Lower lobe of right lung (tissue), 2 donors: ENCODE data around the gene CDKAL1. TPM values are rescaled to one million over a fixed set of nuclear protein-coding genes. Genes with fewer than 3 reads are reported as not detected.
"Not testable (repeated sequence)": the region's sequence is repeated elsewhere in the genome, so short reads cannot be mapped to it uniquely, and the experiment has no call there.

Source experiments
- ATAC-seq, 2 donors: fragments of 200-7000 bp; cut with Tn5 transposase; one replicate each; pipeline ENCODE4 v1.9.1; 2020 to 2022; ENCODE audit warnings: mild to moderate bottlenecking in 2 of 2, moderate library complexity in 2 of 2
- DNase-seq: peaks from one replicate; pipeline ENCODE4 v3.0.0-alpha.2; 2020
- H3K27ac ChIP-seq: fragments of 200-600 bp; one replicate; pipeline ENCODE4 v1.8.0; 2022
- H3K27me3 ChIP-seq: fragments of 200-600 bp; one replicate; pipeline ENCODE4 v1.8.0; 2022; ENCODE audit warnings: low read depth
- H3K36me3 ChIP-seq: fragments of 200-600 bp; one replicate; pipeline ENCODE4 v1.8.0; 2022; ENCODE audit warnings: mild to moderate bottlenecking
- H3K4me1 ChIP-seq: fragments of 200-600 bp; one replicate; pipeline ENCODE4 v1.8.0; 2022
- H3K4me3 ChIP-seq: fragments of 200-600 bp; one replicate; pipeline ENCODE4 v1.8.0; 2022; ENCODE audit warnings: mild to moderate bottlenecking
- H3K9me3 ChIP-seq: fragments of 200-600 bp; one replicate; pipeline ENCODE4 v1.8.0; 2022
- CTCF ChIP-seq: fragments of 200-600 bp; IDR thresholded peaks from one replicate; pipeline ENCODE4 v1.8.0; 2022; ENCODE audit warnings: antibody characterized with exemption, mild to moderate bottlenecking
- intact Hi-C: fragments of 100-400 bp; cut with DNase I; formaldehyde crosslinking; loops from one replicate; pipeline ENCODE4 v1.11.0; 2022
- total RNA-seq: library from RNA; stranded (reverse); fragmentation: NEBNext Ultra II Directional; extraction: Animal tissue kit (Norgen Biotek cat#: 25700); gene quantifications from one replicate; pipeline ENCODE4 v1.2.1, GENCODE V29; 2021
- donor health status: DM: no; HTN: yes; CAD: no; lungs with severe emphysema.

CDKAL1 gene
- total RNA-seq, 1 donor from 2014 or later: 16.0 TPM

- no peaks in the 10 kb centered on the region for H3K36me3 ChIP-seq
- no peak for ATAC-seq
- H3K4me3 ChIP-seq: no peak overlapping the region
- no peak for TF ChIP-seq CTCF
- DNase-seq: no peak
- H3K27ac ChIP-seq: no peak overlapping the region
- H3K9me3 ChIP-seq: no peaks in the 10 kb centered on the region
- no peaks in the 10 kb centered on the region for H3K4me1 ChIP-seq
- intact Hi-C loops: no loop called here
- no peaks in the 10 kb centered on the region for H3K27me3 ChIP-seq
Measured at GRCh38 chr6:20755631-20756030, 221.4 kb downstream of the CDKAL1 start.

- intact Hi-C loops, H3K4me1 ChIP-seq, ATAC-seq, H3K27me3 ChIP-seq, DNase-seq, H3K4me3 ChIP-seq, H3K9me3 ChIP-seq, H3K27ac ChIP-seq, H3K36me3 ChIP-seq: not testable (repeated sequence)
Measured at GRCh38 chr6:20756584-20757147, 222.4 kb downstream of the CDKAL1 start.

- TF ChIP-seq CTCF: no peak
- intact Hi-C loops: no loop called here
- Histone ChIP-seq H3K4me1 (no peaks in the 10 kb centered on the region), H3K4me3 (no peak overlapping the region), H3K36me3 (no peaks in the 10 kb centered on the region), H3K9me3 (no peaks in the 10 kb centered on the region), H3K27ac (no peak overlapping the region), H3K27me3 (no peaks in the 10 kb centered on the region)
- DNase-seq: no peak
- no peak for ATAC-seq
Measured at GRCh38 chr6:20757761-20758160, 223.5 kb downstream of the CDKAL1 start.

- Histone ChIP-seq H3K4me1 (no peaks in the 10 kb centered on the region), H3K27ac (no peak overlapping the region), H3K4me3 (no peak overlapping the region), H3K36me3 (no peaks in the 10 kb centered on the region), H3K9me3 (no peaks in the 10 kb centered on the region), H3K27me3 (no peaks in the 10 kb centered on the region)
- ATAC-seq (no peak), DNase-seq (no peak)
- intact Hi-C loops: no loop called here
- no peak for TF ChIP-seq CTCF
Measured at GRCh38 chr6:20763296-20763695, 229.0 kb downstream of the CDKAL1 start.

- no peaks in the 10 kb centered on the region for H3K9me3 ChIP-seq
- no peaks in the 10 kb centered on the region for H3K4me1 ChIP-seq
- intact Hi-C loops: no loop called here
- no peak overlapping the region for H3K4me3 ChIP-seq
- DNase-seq (no peak), ATAC-seq (no peak)
- no peaks in the 10 kb centered on the region for H3K27me3 ChIP-seq
- no peak for TF ChIP-seq CTCF
- H3K27ac ChIP-seq: no peak overlapping the region
- no peaks in the 10 kb centered on the region for H3K36me3 ChIP-seq
Measured at GRCh38 chr6:20769631-20770030, 235.4 kb downstream of the CDKAL1 start.

GRCh38 chr6:20770773-20771172, 236.5 kb downstream of the CDKAL1 start:
- DNase-seq (no peak), ATAC-seq (no peak)
- Histone ChIP-seq H3K4me1 (no peaks in the 10 kb centered on the region), H3K27ac (no peak overlapping the region), H3K4me3 (no peak overlapping the region), H3K27me3 (no peaks in the 10 kb centered on the region), H3K36me3 (no peaks in the 10 kb centered on the region), H3K9me3 (no peaks in the 10 kb centered on the region)
- TF ChIP-seq CTCF: no peak
- intact Hi-C loops: no loop called here
